WI38 (cell line): Measurements from ENCODE around the gene CFAP43.
A peak's percentile ranks its signal among the peaks of the same experiment; 100 is the strongest.

ENCODE experiments used
- H3K4me3 ChIP-seq: 2 replicates; pipeline ENCODE4 v1.5.1; 2011; ENCODE audit warnings: low read depth, mild to moderate bottlenecking, control low read depth, low read length
- CTCF ChIP-seq: IDR thresholded peaks from 2 replicates; pipeline ENCODE4 v1.5.1; 2012; ENCODE audit warnings: low read depth, mild to moderate bottlenecking, control low read depth, low read length

Gene CFAP43

GRCh38 chr10:104220522-104220921 is 11.6 kb downstream of the CFAP43 start:
- no peak for TF ChIP-seq CTCF
- no peak overlapping the region for H3K4me3 ChIP-seq

GRCh38 chr10:104218751-104219150 is 13.4 kb downstream of the CFAP43 start:
- no peak overlapping the region for H3K4me3 ChIP-seq
- TF ChIP-seq CTCF, result no peak

- no peak for TF ChIP-seq CTCF
- H3K4me3 ChIP-seq, result no peak overlapping the region
These were observed 15.5 kb downstream of the CFAP43 start for GRCh38 chr10:104216631-104217030.

- TF ChIP-seq CTCF, result peak; percentile 59
- no peak overlapping the region for H3K4me3 ChIP-seq
These were observed 22.5 kb downstream of the CFAP43 start for GRCh38 chr10:104209575-104210198.

- no peak for TF ChIP-seq CTCF
- no peak overlapping the region for H3K4me3 ChIP-seq
These were observed 23.4 kb downstream of the CFAP43 start for GRCh38 chr10:104208730-104209129.

- TF ChIP-seq CTCF, result no peak
These were observed 29.9 kb downstream of the CFAP43 start for GRCh38 chr10:104202231-104202630.

GRCh38 chr10:104201636-104202035 is 30.5 kb downstream of the CFAP43 start:
- H3K4me3 ChIP-seq, result no peak overlapping the region
- no peak for TF ChIP-seq CTCF

More at GRCh38 chr10:104202231-104202630, 29.9 kb downstream of the CFAP43 start:
- H3K4me3 ChIP-seq, result no peak overlapping the region
